ENCODE measurements around the gene AGBL4.

Gene AGBL4

GRCh38 chr1:48741380-48741779, 1282.4 kb downstream of the AGBL4 start:
- Histone ChIP-seq H3K9me3 (ENCODE audit: low read length) (no peaks in the 10 kb centered on the region), H3K27me3 (ENCODE audit: insufficient read depth, low read length) (no peaks in the 10 kb centered on the region), H2AFZ (ENCODE audit: low read length) (no peak overlapping the region), H3K4me3 (ENCODE audit: low read depth, low read length, poor library complexity, severe bottlenecking) (no peak overlapping the region), H4K20me1 (ENCODE audit: insufficient read depth, low read length) (no peaks in the 10 kb centered on the region), H3K79me2 (ENCODE audit: insufficient read depth, low read length) (no peaks in the 10 kb centered on the region), H3F3A (ENCODE audit: insufficient read depth, low read length) (no peaks in the 10 kb centered on the region), H3K4me2 (ENCODE audit: low read length) (no peak overlapping the region), H3K4me1 (ENCODE audit: insufficient read depth, low read length, severe bottlenecking) (no peaks in the 10 kb centered on the region), H3K36me3 (ENCODE audit: insufficient read depth, low read length) (no peaks in the 10 kb centered on the region), H3K9me2 (ENCODE audit: low read depth, low read length) (no peaks in the 10 kb centered on the region), H3K27ac (ENCODE audit: low read depth, low read length, poor library complexity, severe bottlenecking) (no peak overlapping the region), H3K9ac (ENCODE audit: low read length) (no peak overlapping the region)
- TF ChIP-seq CTCF (IDR thresholded peaks at IDR 0.05; ENCODE audit: low read length) (no peak), EZH2 (IDR thresholded peaks at IDR 0.05; ENCODE audit: borderline replicate concordance, low read length) (no peak)

GRCh38 chr1:48740621-48741020, 1283.1 kb downstream of the AGBL4 start:
- Histone ChIP-seq H3K9me2 (ENCODE audit: low read depth, low read length) (no peaks in the 10 kb centered on the region), H3K4me1 (ENCODE audit: insufficient read depth, low read length, severe bottlenecking) (no peaks in the 10 kb centered on the region), H3K4me3 (ENCODE audit: low read depth, low read length, poor library complexity, severe bottlenecking) (no peak overlapping the region), H3K9ac (ENCODE audit: low read length) (no peak overlapping the region), H3K27me3 (ENCODE audit: insufficient read depth, low read length) (no peaks in the 10 kb centered on the region), H3K9me3 (ENCODE audit: low read length) (no peaks in the 10 kb centered on the region), H4K20me1 (ENCODE audit: insufficient read depth, low read length) (no peaks in the 10 kb centered on the region), H3K27ac (ENCODE audit: low read depth, low read length, poor library complexity, severe bottlenecking) (no peak overlapping the region), H2AFZ (ENCODE audit: low read length) (no peak overlapping the region), H3K36me3 (ENCODE audit: insufficient read depth, low read length) (no peaks in the 10 kb centered on the region), H3K4me2 (ENCODE audit: low read length) (no peak overlapping the region), H3F3A (ENCODE audit: insufficient read depth, low read length) (no peaks in the 10 kb centered on the region), H3K79me2 (ENCODE audit: insufficient read depth, low read length) (no peaks in the 10 kb centered on the region)
- TF ChIP-seq CTCF (IDR thresholded peaks at IDR 0.05; ENCODE audit: low read length) (no peak), EZH2 (IDR thresholded peaks at IDR 0.05; ENCODE audit: borderline replicate concordance, low read length) (no peak)

- no peaks in the 10 kb centered on the region for H3K79me2 ChIP-seq (ENCODE audit: insufficient read depth, low read length)
- H3K27ac ChIP-seq (ENCODE audit: low read depth, low read length, poor library complexity, severe bottlenecking): no peak overlapping the region
- no peaks in the 10 kb centered on the region for H3K36me3 ChIP-seq (ENCODE audit: insufficient read depth, low read length)
- H3K4me3 ChIP-seq (ENCODE audit: low read depth, low read length, poor library complexity, severe bottlenecking): no peak overlapping the region
- no peaks in the 10 kb centered on the region for H3K9me2 ChIP-seq (ENCODE audit: low read depth, low read length)
- H3K4me1 ChIP-seq (ENCODE audit: insufficient read depth, low read length, severe bottlenecking): no peaks in the 10 kb centered on the region
- no peak overlapping the region for H3K9ac ChIP-seq (ENCODE audit: low read length)
- H2AFZ ChIP-seq (ENCODE audit: low read length): no peak overlapping the region
- no peaks in the 10 kb centered on the region for H3K9me3 ChIP-seq (ENCODE audit: low read length)
- no peak overlapping the region for H3K4me2 ChIP-seq (ENCODE audit: low read length)
- H3K27me3 ChIP-seq (ENCODE audit: insufficient read depth, low read length): no peaks in the 10 kb centered on the region
- no peaks in the 10 kb centered on the region for H3F3A ChIP-seq (ENCODE audit: insufficient read depth, low read length)
- H4K20me1 ChIP-seq (ENCODE audit: insufficient read depth, low read length): no peaks in the 10 kb centered on the region
- TF ChIP-seq EZH2 (IDR thresholded peaks at IDR 0.05; ENCODE audit: borderline replicate concordance, low read length) (no peak), CTCF (IDR thresholded peaks at IDR 0.05; ENCODE audit: low read length) (no peak)
Observed at GRCh38 chr1:48739091-48739490, 1284.7 kb downstream of the AGBL4 start.

All from OCI-LY1 (cell line).